HUES64 (cell line): Measurements from ENCODE around the gene DENND11.

ENCODE experiments used
- H3K27ac ChIP-seq: 2 replicates; pipeline ENCODE4 v1.7.0; 2013; ENCODE audit warnings: low read depth, low read length, inconsistent platforms
- H3K27me3 ChIP-seq: 2 replicates; pipeline ENCODE4 v1.6.1; 2013; ENCODE audit warnings: mild to moderate bottlenecking, low read length; ENCODE audit not compliant: insufficient read depth
- H3K36me3 ChIP-seq: 2 replicates; pipeline ENCODE4 v1.6.1; 2013; ENCODE audit warnings: mild to moderate bottlenecking, low read length; ENCODE audit not compliant: insufficient read depth
- H3K4me1 ChIP-seq: 2 replicates; pipeline ENCODE4 v1.6.1; 2013; ENCODE audit warnings: mild to moderate bottlenecking, low read length, moderate library complexity; ENCODE audit not compliant: insufficient read depth
- H3K4me3 ChIP-seq: 2 replicates; pipeline ENCODE4 v1.5.1; 2013; ENCODE audit warnings: mild to moderate bottlenecking, low read length, moderate library complexity
- H3K9ac ChIP-seq: 2 replicates; pipeline ENCODE4 v1.6.1; 2013; ENCODE audit warnings: mild to moderate bottlenecking, low read depth, low read length
- H3K9me3 ChIP-seq: 2 replicates; pipeline ENCODE4 v1.6.1; 2013; ENCODE audit warnings: low read depth, low read length; ENCODE audit not compliant: insufficient read depth
- WGBS: fragments of 150-250, 120-280 bp; methylation state at CpG from one replicate; pipeline ENCODE4 v1.1.7; 2013; ENCODE audit warnings: missing lambda C conversion rate; 5-methylcytosine and 5-hydroxymethylcytosine counted together

The DENND11 gene

DNA sequence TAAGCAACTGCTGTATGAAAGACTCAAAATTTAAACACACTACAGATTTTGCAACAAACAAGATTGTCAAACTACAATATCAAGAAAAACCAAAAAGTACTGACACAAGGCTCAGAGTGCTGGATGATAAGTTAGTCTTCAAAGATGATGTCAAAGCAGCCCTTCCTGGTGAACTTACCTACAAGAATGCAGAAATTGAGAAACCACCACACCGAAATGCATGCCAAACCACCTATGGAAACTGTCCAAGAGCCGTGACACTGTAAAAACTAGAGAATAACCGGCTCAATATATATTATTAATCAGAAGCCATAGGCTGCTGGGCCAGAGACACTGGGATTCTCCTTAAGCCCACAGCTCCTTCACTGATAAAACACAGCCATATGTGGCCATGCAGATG is 25.3 kb downstream of the DENND11 start:
- Histone ChIP-seq H3K27ac (no peak overlapping the region), H3K9ac (no peak overlapping the region)

DNA sequence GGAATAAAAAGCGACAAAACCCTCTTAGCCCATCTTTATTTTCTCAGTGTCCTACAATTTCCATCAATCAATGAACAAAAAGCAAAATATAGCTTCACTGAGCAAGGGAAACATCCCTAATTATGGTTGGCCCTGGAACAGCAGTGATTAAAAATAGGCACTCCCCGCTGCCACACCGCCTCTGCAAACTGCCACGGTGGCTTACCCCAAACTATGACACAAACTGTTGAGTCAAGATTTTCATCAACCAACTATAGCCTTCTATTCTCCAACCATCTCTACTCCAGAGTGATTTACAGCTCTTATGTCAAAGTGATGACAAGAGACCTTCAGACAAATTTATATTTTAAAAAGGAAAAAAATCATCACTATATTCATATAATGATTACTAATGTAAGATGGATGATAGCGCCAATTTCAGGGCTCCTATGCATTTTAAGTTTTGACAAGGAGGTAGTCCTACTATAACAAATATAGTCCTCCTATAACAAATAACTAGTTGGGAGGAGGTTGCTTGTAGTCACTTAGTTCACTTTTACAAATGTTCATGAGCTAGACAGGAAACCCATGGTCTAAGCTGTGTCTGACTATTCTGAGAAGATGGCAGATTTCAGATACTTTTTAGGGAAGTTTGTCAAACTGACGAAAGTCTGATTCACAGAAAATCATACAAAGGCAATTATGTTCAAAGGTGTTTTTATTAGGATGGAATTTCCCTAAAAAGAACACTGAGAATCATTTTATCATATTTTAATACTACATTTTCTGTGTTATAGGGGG is 26.3 kb downstream of the DENND11 start:
- peaks cover 5% of the 10 kb centered on the region; the same call in 1 of the 2 replicates for H3K9me3 ChIP-seq
- no peak overlapping the region for H3K27ac ChIP-seq
- no peak overlapping the region for H3K9ac ChIP-seq
- WGBS: 93% methylated on average over 4 of the region's 6 CpGs
- H3K4me3 ChIP-seq: no peak overlapping the region
- peaks cover 13% of the 10 kb centered on the region; the same call in 1 of the 2 replicates for H3K4me1 ChIP-seq
- H3K27me3 ChIP-seq: no peaks in the 10 kb centered on the region
- peaks cover 15% of the 10 kb centered on the region for H3K36me3 ChIP-seq

More for the DNA sequence above, 25.3 kb downstream of the DENND11 start:
- Histone ChIP-seq H3K27me3 (no peaks in the 10 kb centered on the region), H3K9me3 (peaks cover 5% of the 10 kb centered on the region; the same call in 1 of the 2 replicates), H3K4me1 (peaks cover 13% of the 10 kb centered on the region; the same call in 1 of the 2 replicates), H3K4me3 (no peak overlapping the region), H3K36me3 (peaks cover 8% of the 10 kb centered on the region; the same call in 1 of the 2 replicates)
- WGBS: 99% methylated on average over 3 of the region's 3 CpGs

DNA sequence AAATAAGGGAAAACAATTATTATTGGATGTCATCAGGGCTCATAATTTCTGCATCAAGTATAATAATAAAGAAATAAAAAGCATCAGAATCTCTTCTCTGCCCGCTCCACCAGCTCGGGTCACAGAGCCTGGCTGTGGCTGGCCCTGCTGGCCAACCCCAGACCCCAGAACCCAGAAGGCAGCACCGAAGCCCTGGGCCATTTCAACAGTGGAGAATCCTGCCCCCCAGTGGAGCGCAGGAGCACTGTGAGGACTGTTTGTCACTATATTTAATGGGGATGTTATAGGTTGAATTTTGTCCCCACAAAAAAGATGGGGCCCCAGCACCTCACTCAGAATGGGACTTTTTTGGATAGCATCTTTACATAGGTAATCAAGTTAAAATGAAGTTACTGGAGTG is 27.3 kb downstream of the DENND11 start:
- Histone ChIP-seq H3K4me3 (no peak overlapping the region; the same call in 1 of the 2 replicates), H3K4me1 (peaks cover 13% of the 10 kb centered on the region; the same call in 1 of the 2 replicates), H3K36me3 (peaks cover 21% of the 10 kb centered on the region), H3K27ac (peak overlapping the region; percentile 75), H3K27me3 (no peaks in the 10 kb centered on the region), H3K9me3 (peaks cover 5% of the 10 kb centered on the region; the same call in 1 of the 2 replicates), H3K9ac (peak overlapping the region; percentile 48; the same call in 1 of the 2 replicates)
- WGBS: 40% methylated on average over 4 of the region's 4 CpGs

DNA sequence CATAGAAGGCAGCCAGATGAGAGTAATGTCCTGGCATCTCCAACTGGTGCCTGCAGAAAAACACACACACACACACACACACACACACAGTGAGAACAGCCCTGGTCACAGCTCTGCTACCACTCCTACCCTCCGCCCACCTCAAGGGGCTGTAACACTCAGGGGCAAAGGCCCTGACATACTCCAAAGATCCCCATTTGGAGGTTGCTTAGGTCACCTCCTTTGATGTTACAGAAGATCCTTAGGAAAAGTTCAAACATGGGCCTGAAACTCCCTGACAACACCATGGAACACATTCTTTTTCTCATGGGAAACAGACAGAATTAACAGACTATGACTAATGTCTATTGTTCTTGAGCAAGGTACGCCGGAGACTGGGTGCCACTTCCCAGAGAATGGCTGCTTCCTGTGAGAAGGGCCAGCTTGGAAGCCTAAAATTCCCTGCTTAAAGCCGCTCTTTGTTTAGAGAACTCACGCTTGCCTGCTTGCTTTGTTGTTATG is 27.7 kb downstream of the DENND11 start:
- Histone ChIP-seq H3K27me3 (no peaks in the 10 kb centered on the region), H3K4me1 (peaks cover 13% of the 10 kb centered on the region; the same call in 1 of the 2 replicates), H3K9ac (peak overlapping the region; percentile 48; the same call in 1 of the 2 replicates), H3K27ac (peak overlapping the region; percentile 75), H3K9me3 (peaks cover 5% of the 10 kb centered on the region; the same call in 1 of the 2 replicates), H3K36me3 (peaks cover 21% of the 10 kb centered on the region), H3K4me3 (no peak overlapping the region; the same call in 1 of the 2 replicates)
- WGBS: 71% methylated on average over 5 of the region's 5 CpGs

DNA sequence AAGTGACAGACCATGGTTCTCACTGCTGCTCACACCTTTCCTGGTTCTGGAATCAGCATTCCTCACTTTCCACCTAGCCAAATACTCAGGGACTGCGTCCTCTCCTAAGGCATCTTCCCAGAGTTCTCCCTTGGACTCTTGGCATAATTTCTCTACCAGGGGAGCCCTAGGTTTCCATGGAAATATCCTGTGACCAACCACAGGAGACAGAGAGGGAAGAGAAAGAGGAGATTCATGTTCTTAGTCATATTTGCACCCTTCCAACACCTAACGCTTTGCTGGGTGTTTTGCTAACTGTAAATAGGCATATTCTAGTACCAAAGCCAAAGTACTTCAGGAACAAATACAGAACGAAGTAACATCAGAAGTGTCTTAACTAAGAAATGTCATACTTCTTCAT is 28.6 kb downstream of the DENND11 start:
- Histone ChIP-seq H3K27me3 (no peaks in the 10 kb centered on the region), H3K9ac (no peak overlapping the region), H3K9me3 (peaks cover 5% of the 10 kb centered on the region; the same call in 1 of the 2 replicates), H3K36me3 (peaks cover 21% of the 10 kb centered on the region), H3K4me3 (no peak overlapping the region), H3K27ac (peak overlapping the region; percentile 75; the same call in 1 of the 2 replicates), H3K4me1 (peaks cover 13% of the 10 kb centered on the region; the same call in 1 of the 2 replicates)
- 96% methylated on average over 3 of the region's 3 CpGs for WGBS

DNA sequence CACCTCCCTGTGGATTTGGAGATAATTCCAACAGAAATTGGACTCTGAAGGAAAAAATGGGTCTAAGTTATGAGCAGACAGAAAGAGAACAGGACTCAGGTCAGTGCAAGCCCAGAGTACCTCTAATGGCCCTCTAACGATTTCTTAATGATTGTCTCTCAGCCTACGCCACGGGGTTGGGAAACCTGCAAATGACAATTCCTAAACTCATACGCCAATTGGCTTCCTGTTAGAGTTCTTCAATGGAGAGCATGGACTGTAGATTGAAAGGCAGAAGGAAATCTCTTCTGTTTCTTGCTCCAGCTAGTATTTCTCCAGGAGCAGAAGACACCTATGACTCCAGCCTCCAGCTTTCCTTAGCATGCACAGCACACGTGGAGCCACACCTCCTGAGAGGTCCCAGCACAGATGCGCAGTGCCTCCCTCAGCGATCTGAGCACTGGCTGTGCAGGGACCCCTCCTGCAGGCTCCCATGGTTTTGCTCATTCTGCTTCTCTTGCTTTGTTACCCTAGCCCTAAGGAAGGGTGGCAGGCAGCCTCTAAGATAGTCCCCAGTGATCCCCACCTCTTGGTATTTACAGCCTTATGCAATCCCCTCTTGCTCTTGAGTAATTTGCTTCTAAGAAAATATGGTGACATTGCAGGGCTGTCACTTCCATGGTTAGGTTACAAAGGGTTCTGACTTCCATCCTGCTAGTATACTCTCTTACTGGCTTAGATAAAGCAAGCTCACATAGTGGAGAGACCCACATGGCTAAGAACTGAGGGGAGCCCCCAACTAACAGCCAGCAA is 30.1 kb downstream of the DENND11 start:
- Histone ChIP-seq H3K36me3 (peaks cover 21% of the 10 kb centered on the region), H3K4me3 (no peak overlapping the region), H3K27me3 (no peaks in the 10 kb centered on the region), H3K9me3 (peaks cover 5% of the 10 kb centered on the region; the same call in 1 of the 2 replicates), H3K27ac (no peak overlapping the region), H3K9ac (no peak overlapping the region), H3K4me1 (peaks cover 13% of the 10 kb centered on the region; the same call in 1 of the 2 replicates)
- WGBS: 94% methylated on average over 7 of the region's 7 CpGs

DNA sequence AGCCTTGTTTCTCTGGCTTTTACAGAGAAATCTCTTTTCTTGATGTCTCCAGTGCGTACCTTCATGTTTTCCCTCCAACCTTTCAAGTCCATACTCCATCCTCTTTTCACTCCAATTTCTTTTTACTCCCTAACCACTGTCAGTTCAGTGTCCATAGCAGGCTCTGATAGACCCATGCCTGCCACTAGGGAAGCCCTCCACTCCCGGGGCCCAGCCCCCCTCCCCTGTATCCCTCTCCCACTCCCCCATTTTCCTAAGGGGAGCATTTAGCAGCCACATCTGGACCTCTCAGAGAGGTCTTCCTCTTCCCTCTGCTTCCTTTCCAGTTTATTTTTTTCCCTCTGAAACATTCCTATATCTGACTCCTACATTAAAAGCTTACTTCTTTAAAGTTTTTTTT is 33.1 kb downstream of the DENND11 start:
- H3K4me3 ChIP-seq: no peak overlapping the region
- H3K9me3 ChIP-seq: peaks cover 5% of the 10 kb centered on the region; the same call in 1 of the 2 replicates
- WGBS: 90% methylated on average over 2 of the region's 2 CpGs
- no peak overlapping the region for H3K9ac ChIP-seq
- H3K27me3 ChIP-seq: no peaks in the 10 kb centered on the region
- no peak overlapping the region for H3K27ac ChIP-seq
- peaks cover 5% of the 10 kb centered on the region; the same call in 1 of the 2 replicates for H3K4me1 ChIP-seq
- peaks cover 47% of the 10 kb centered on the region for H3K36me3 ChIP-seq

DNA sequence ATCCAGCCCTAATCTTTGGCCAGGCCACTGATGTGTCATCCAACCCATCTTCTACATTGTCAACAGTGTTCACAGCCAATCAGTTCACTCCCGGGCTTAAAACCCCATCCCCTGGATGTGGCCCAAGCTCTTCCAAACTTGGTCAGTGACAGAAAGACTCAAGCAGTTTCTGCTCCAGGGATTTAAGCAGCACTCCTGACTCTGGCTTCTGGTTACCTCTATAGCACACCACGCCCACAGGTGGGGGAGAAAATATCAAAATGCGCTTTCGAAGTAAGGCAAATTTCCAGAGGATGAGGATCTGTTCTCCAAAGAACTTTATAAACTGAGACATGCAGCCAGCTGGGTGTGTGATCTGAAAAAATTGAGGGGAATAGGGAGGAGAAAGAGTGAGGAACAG is 35.9 kb downstream of the DENND11 start:
- H3K4me3 ChIP-seq: no peak overlapping the region
- no peak overlapping the region for H3K9ac ChIP-seq
- H3K36me3 ChIP-seq: peaks cover 59% of the 10 kb centered on the region
- no peaks in the 10 kb centered on the region for H3K9me3 ChIP-seq
- H3K27me3 ChIP-seq: no peaks in the 10 kb centered on the region
- 96% methylated on average over 4 of the region's 4 CpGs for WGBS
- no peaks in the 10 kb centered on the region for H3K4me1 ChIP-seq
- H3K27ac ChIP-seq: no peak overlapping the region

DNA sequence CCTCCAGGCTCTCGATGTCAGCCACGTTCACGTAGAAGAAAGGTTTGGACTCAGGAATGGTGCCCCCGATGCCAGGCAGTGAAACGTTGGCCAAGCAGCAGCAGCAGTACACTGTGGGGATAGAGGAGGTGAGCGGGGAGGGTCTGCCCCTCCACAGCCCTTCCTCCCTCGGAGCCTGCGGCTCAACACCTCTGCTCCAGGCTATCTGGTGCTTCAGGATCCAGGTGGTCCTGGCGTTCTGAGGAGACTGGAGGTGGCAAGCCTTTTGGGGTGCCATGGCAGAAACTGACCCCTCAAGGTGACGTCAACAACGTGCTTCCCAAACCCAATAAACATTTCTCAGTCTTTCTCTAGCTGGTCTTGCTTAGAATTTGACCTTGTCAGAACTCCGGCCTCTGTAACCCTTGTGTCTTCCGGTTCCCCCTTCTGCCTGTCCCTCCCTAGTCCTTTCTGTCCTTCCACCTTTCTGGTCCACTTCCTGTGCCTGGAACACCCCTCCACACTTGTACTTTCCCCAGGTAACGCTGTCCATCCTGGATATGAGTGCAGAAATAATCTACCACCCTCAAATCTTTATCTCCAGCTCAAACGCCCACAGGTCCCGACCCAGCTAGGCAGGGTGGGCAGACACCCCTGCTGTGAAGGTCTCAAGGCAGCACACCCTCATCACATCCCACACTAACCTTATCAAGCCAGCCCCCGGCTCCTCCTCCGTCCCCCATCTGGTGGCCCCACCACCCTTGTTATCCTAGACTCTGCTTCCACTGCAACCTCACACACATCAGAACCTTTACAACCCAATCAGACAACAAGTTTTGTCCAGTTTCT is 36.5 kb downstream of the DENND11 start:
- peaks cover 60% of the 10 kb centered on the region for H3K36me3 ChIP-seq
- no peak overlapping the region for H3K9ac ChIP-seq

DNA sequence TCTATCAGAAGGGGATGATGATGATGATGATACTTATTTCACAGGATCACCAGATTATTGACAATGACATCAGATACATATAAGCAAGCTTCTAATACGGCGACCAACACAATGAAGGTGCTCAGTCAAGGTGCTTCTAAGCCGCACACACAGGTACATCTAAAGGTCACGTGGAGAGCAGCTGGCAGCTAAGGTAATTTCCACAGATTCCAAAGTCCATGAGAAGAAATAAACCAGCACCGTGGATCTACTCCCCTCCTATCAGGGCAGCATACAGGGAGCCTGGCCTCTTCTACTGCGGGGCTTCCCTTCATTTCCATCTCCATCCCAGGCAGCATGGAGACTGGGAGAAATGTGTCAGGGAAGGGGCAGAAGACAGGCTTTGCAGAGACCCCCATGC is 37.5 kb downstream of the DENND11 start:
- Histone ChIP-seq H3K4me1 (no peaks in the 10 kb centered on the region), H3K4me3 (no peak overlapping the region), H3K27ac (no peak overlapping the region), H3K36me3 (peaks cover 65% of the 10 kb centered on the region), H3K9ac (no peak overlapping the region), H3K27me3 (no peaks in the 10 kb centered on the region), H3K9me3 (no peaks in the 10 kb centered on the region)
- 95% methylated on average over 6 of the region's 6 CpGs for WGBS

More for the DNA sequence above, 36.5 kb downstream of the DENND11 start:
- Histone ChIP-seq H3K27me3 (no peaks in the 10 kb centered on the region), H3K9me3 (no peaks in the 10 kb centered on the region), H3K27ac (no peak overlapping the region), H3K4me3 (no peak overlapping the region), H3K4me1 (no peaks in the 10 kb centered on the region)
- 94% methylated on average over 18 of the region's 18 CpGs for WGBS
